ENCODE measurements around the gene IRF6. TPM values are rescaled to one million over a fixed set of nuclear protein-coding genes. Genes with fewer than 3 reads are reported as not detected.

Gene IRF6
- polyA plus RNA-seq, 1 of the 3 experiments (the other 2 are of a cell fraction) = 0.94 TPM

DNA sequence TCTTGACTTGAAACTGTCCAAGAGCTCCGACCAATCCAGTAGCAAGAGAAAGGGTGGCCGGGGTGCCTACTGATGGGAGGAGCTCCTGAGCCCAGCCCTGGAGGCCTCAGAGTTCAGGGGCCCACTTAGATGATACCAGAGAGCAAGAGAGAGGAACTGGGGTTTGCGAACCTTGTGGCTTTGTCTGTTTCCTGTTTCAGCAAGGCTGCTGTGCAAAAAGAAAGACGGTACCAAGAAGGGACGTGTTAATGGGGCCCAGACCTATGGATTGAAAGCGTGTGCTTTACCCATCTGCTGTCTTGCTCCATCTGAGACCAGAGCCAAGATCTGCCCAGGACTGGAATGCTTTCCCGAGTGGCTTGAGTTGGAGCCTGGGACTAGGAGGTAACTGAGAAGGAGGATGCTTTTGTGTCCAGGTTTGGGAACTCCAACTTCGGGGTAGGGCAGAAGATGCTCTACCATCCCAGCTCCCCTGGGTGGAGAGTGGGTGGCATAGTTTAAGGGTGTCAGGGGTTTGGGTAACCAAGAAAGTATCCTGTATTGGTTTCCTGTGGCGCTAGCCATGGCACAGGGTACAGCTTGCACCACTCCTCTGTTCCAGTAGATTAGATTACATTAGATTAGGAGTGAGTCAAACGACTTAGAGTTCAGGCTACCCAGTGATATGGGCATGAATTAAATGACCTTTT, 49.9 kb downstream of the IRF6 start, which contains the start of gene TRAF3IP3:
Gene TRAF3IP3 (plus strand): TSS at position 128 of the 689 bp plus-strand sequence. CDS start 3,987 bp downstream, outside the sequence.
- WGBS (ENCODE audit: low lambda C conversion rate) = 67% methylated on average over 10 of the region's 10 CpGs
- H3K79me2 ChIP-seq (ENCODE audit: insufficient read depth) = no peaks in the 10 kb centered on the region
- ChIA-PET POLR2A (no interaction called here), CTCF (no interaction called here)
- no peak within 1 kb of the TSS for H3K9ac ChIP-seq
- no peaks in the 10 kb centered on the region for H3K27me3 ChIP-seq (ENCODE audit: insufficient read depth)
- DNase-seq = no peak
- no peaks in the 10 kb centered on the region for H3K9me3 ChIP-seq
- H3F3A ChIP-seq (replicated peaks; ENCODE audit: insufficient read depth) = no peaks in the 10 kb centered on the region
- H3K27ac ChIP-seq (ENCODE audit: low read depth in 2 of 2, low read length in 1 of 2) = no peak within 1 kb of the TSS
- no peaks in the 10 kb centered on the region for H4K20me1 ChIP-seq (ENCODE audit: insufficient read depth)
- no peaks in the 10 kb centered on the region for H3K36me3 ChIP-seq (replicated peaks in 1 of 2; ENCODE audit: control insufficient read depth in 1 of 2, insufficient read depth in 2 of 2, low read length in 1 of 2)
- 0 out of 4 replicates have a peak, but pooled peaks cover 0 to 3% of the 10 kb centered on the region in 2 experiments for H3K4me1 ChIP-seq (ENCODE audit: control insufficient read depth in 1 of 2, insufficient read depth in 2 of 2, low read depth in 1 of 2, low read length in 1 of 2)
- H2AFZ ChIP-seq (ENCODE audit: low read depth) = no peak within 1 kb of the TSS
- no peaks in the 10 kb centered on the region for H3K9me2 ChIP-seq
- TF ChIP-seq TCF12 (IDR thresholded peaks at IDR 0.05) (no peak), EP300 (IDR thresholded peaks at IDR 0.05; ENCODE audit: borderline replicate concordance in 1 of 2, low read depth in 1 of 2, low read length in 1 of 2) (no peak), GABPA (IDR thresholded peaks at IDR 0.05; ENCODE audit: low read depth) (no peak), ELF1 (IDR thresholded peaks at IDR 0.05) (no peak), USF2 (IDR thresholded peaks at IDR 0.05; ENCODE audit: borderline replicate concordance, low read depth, low read length) (no peak), MXI1 (IDR thresholded peaks at IDR 0.05; ENCODE audit: low read depth, low read length) (no peak), MEF2A (IDR thresholded peaks at IDR 0.05; ENCODE audit: borderline replicate concordance, low read depth) (no peak), POLR2AphosphoS5 (IDR thresholded peaks at IDR 0.05; ENCODE audit: low read depth, low read length) (no peak), CTCF (IDR thresholded peaks at IDR 0.05) (no peak), SIN3A (IDR thresholded peaks at IDR 0.05; ENCODE audit: borderline replicate concordance, low read depth, low read length) (no peak), EZH2phosphoT487 (IDR thresholded peaks at IDR 0.05; ENCODE audit: borderline replicate concordance, low read depth) (no peak), FOXJ3 (CRISPR knock-in tag; IDR thresholded peaks at IDR 0.05) (no peak), FOXM1 (IDR thresholded peaks at IDR 0.05; ENCODE audit: low read depth) (no peak), TAF1 (IDR thresholded peaks at IDR 0.05; ENCODE audit: borderline replicate concordance, low read depth, low read length) (no peak), ZBTB33 (IDR thresholded peaks at IDR 0.05; ENCODE audit: borderline replicate concordance, low read depth) (no peak), REST (IDR thresholded peaks at IDR 0.05; ENCODE audit: low read depth, low read length) (no peak)
- TF ChIP-seq, protein P1, sequence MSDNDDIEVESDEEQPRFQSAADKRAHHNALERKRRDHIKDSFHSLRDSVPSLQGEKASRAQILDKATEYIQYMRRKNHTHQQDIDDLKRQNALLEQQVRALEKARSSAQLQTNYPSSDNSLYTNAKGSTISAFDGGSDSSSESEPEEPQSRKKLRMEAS (IDR thresholded peaks at IDR 0.05; ENCODE audit: low read depth) = no peak
- TF ChIP-seq, protein P2, sequence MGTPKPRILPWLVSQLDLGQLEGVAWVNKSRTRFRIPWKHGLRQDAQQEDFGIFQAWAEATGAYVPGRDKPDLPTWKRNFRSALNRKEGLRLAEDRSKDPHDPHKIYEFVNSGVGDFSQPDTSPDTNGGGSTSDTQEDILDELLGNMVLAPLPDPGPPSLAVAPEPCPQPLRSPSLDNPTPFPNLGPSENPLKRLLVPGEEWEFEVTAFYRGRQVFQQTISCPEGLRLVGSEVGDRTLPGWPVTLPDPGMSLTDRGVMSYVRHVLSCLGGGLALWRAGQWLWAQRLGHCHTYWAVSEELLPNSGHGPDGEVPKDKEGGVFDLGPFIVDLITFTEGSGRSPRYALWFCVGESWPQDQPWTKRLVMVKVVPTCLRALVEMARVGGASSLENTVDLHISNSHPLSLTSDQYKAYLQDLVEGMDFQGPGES (IDR thresholded peaks at IDR 0.05; ENCODE audit: low read depth, low read length) = no peak
- TF ChIP-seq, protein P3, sequence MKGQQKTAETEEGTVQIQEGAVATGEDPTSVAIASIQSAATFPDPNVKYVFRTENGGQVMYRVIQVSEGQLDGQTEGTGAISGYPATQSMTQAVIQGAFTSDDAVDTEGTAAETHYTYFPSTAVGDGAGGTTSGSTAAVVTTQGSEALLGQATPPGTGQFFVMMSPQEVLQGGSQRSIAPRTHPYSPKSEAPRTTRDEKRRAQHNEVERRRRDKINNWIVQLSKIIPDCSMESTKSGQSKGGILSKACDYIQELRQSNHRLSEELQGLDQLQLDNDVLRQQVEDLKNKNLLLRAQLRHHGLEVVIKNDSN (IDR thresholded peaks at IDR 0.05; ENCODE audit: borderline replicate concordance, low read depth) = no peak
- no peak within 1 kb of the TSS for H3K4me3 ChIP-seq (ENCODE audit: low read depth in 2 of 2, low read length in 1 of 2)
- no peak within 1 kb of the TSS for H3K4me2 ChIP-seq
